PFSK-1 (cell line): ENCODE results near the gene PSEN1.

ENCODE experiments used
- POLR2AphosphoS5 ChIP-seq: IDR thresholded peaks from 2 replicates; pipeline ENCODE4 v1.6.1; 2012; ENCODE audit warnings: low read depth, mild to moderate bottlenecking, control low read depth, low read length, moderate library complexity
- REST ChIP-seq, 2 experiments: IDR thresholded peaks; 2 replicates each; pipeline versions ENCODE4 v1.6.1 to v1.8.0; 2011 to 2012; ENCODE audit warnings: low read depth in 2 of 2, low read length in 2 of 2, control low read depth in 1 of 2, inconsistent platforms in 1 of 2, mild to moderate bottlenecking in 1 of 2, moderate library complexity in 1 of 2; ENCODE audit not compliant: insufficient read depth in 1 of 2
- SIN3A ChIP-seq: IDR thresholded peaks from 2 replicates; pipeline ENCODE4 v1.6.1; 2012; ENCODE audit warnings: mild to moderate bottlenecking, low read length, moderate library complexity, borderline replicate concordance; ENCODE audit not compliant: insufficient read depth
- TAF1 ChIP-seq: IDR thresholded peaks from 2 replicates; pipeline ENCODE4 v1.6.1; 2012; ENCODE audit warnings: low read length, control low read depth, borderline replicate concordance; ENCODE audit not compliant: insufficient read depth

- TF ChIP-seq POLR2AphosphoS5, result peak; percentile 54; the same call in 1 of the 2 replicates
- no peak for TF ChIP-seq TAF1
- no peak for TF ChIP-seq REST (IDR thresholded peaks at IDR 0.05; ENCODE audit: insufficient read depth in 1 of 2, low read depth in 2 of 2, low read length in 2 of 2)
- TF ChIP-seq SIN3A, result no peak
These were observed at the start of gene PSEN1 for GRCh38 chr14:73136387-73137225.
